K562 (cell line): ENCODE measurements around the gene LMOD1. TPM values are rescaled to one million over a fixed set of nuclear protein-coding genes. Genes with fewer than 3 reads are reported as not detected.

Source experiments
- SRSF7 ChIP-seq: fragments of 200-400 bp; formaldehyde crosslinking; optimal IDR thresholded peaks from 2 replicates; pipeline ENCODE3; 2017; ENCODE audit warnings: mild to moderate bottlenecking, low read depth, low read length
- ZBTB1 ChIP-seq: sonication (generic); formaldehyde crosslinking; IDR thresholded peaks from 2 replicates; pipeline ENCODE4 v1.8.1; 2023; ENCODE audit warnings: missing genetic modification reagents, low read depth, mild to moderate bottlenecking, borderline replicate concordance
- ZNF143 ChIP-seq: sonication (generic); formaldehyde crosslinking; IDR thresholded peaks from 2 replicates; pipeline ENCODE4 v1.9.0; 2022; ENCODE audit warnings: mild to moderate bottlenecking, missing genetic modification reagents
- ZNF407 ChIP-seq: fragments of 450-650 bp; IDR thresholded peaks from 2 replicates; pipeline ENCODE4 v1.6.1; 2016; ENCODE audit warnings: low read depth
- ZNF551 ChIP-seq: fragments of 250-450 bp; sonication (Bioruptor Pico); IDR thresholded peaks from 2 replicates; pipeline ENCODE4 v1.5.0; 2021; ENCODE audit warnings: mild to moderate bottlenecking, moderate library complexity
- polyA plus RNA-seq, 8 experiments: library from polyadenylated mRNA; depleted of rRNA in 4 of 8; stranded (reverse) in 5 of 8; unstranded in 3 of 8; fragments of >200 nt; fragmentation: Nextera tagmentation in 2 of 8; fragmentation: Illumina TruSeq in 1 of 8; extraction: Ambion mirVana in 2 of 8; extraction: Trizol in 1 of 8; gene quantifications; 2 replicates each; pipeline versions ENCODE4 v1.2.1 to v1.2.3, GENCODE V29; 2011 to 2014; ENCODE audit warnings: inconsistent platforms in 1 of 8, missing spikeins in 1 of 8
- total RNA-seq, 7 experiments: library from RNA; depleted of rRNA in 6 of 7; stranded (reverse); fragments of >200 nt in 6 of 7; fragmentation: Illumina TruSeq in 2 of 7; extraction: Trizol in 2 of 7; gene quantifications; 2 replicates each; pipeline versions ENCODE4 v1.2.1 to v1.2.3, GENCODE V29; 2011 to 2021; ENCODE audit warnings: low replicate concordance in 1 of 7

The LMOD1 gene
- total and polyA plus RNA-seq, 9 of the 15 experiments (the other 6 are each of a cell fraction or from before 2014, with no cell fraction given) = 0.03 to 0.54 (median 0.38) TPM; not detected in 1

GRCh38 chr1:201870397-201870796 is 76.0 kb downstream of the LMOD1 start (continued):
- TF ChIP-seq ZBTB1 (CRISPR knock-in tag) = no peak
- no peak for TF ChIP-seq SRSF7
- TF ChIP-seq ZNF551 = no peak
- no peak for TF ChIP-seq ZNF143
- TF ChIP-seq ZNF407 = no peak
